Loucy (cell line): ENCODE measurements around the gene CKS1B.
A peak's percentile ranks its signal among the peaks of the same experiment; 100 is the strongest.

Experiments used
- H2AFZ ChIP-seq: fragments of 200-600 bp; sonication (generic); 2 replicates; pipeline ENCODE4 v1.6.0; 2016; ENCODE audit warnings: antibody characterized with exemption, mild to moderate bottlenecking, low read length, moderate library complexity
- H3F3A ChIP-seq: fragments of 200-600 bp; 2 replicates; pipeline ENCODE4 v1.6.0; 2016; ENCODE audit warnings: antibody characterized with exemption, low read depth, mild to moderate bottlenecking
- H3K27me3 ChIP-seq: fragments of 200-600 bp; sonication (generic); 2 replicates; pipeline ENCODE4 v1.6.1; 2014; ENCODE audit warnings: low read length, mild to moderate bottlenecking; ENCODE audit not compliant: insufficient read depth, poor library complexity, severe bottlenecking
- H3K36me3 ChIP-seq: fragments of 200-600 bp; sonication (generic); 2 replicates; pipeline ENCODE4 v1.6.1; 2016; ENCODE audit warnings: low read length; ENCODE audit not compliant: insufficient read depth
- H3K4me1 ChIP-seq: fragments of 200-600 bp; sonication (generic); 2 replicates; pipeline ENCODE4 v1.5.1; 2014; ENCODE audit warnings: low read length, mild to moderate bottlenecking; ENCODE audit not compliant: insufficient read depth, poor library complexity, severe bottlenecking
- H3K4me2 ChIP-seq: fragments of 200-600 bp; sonication (generic); 2 replicates; pipeline ENCODE4 v1.6.0; 2014; ENCODE audit warnings: antibody characterized with exemption, low read length, low read depth, mild to moderate bottlenecking; ENCODE audit not compliant: poor library complexity, severe bottlenecking
- H3K4me3 ChIP-seq: fragments of 200-600 bp; sonication (generic); 2 replicates; pipeline ENCODE4 v1.5.1; 2014; ENCODE audit warnings: low read length, mild to moderate bottlenecking, mixed read lengths; ENCODE audit not compliant: poor library complexity, severe bottlenecking
- H3K79me2 ChIP-seq: fragments of 200-600 bp; sonication (generic); 2 replicates; pipeline ENCODE4 v1.6.1; 2014; ENCODE audit warnings: low read length; ENCODE audit not compliant: insufficient read depth
- H3K9ac ChIP-seq: fragments of 200-600 bp; sonication (generic); 2 replicates; pipeline ENCODE4 v1.6.0; 2014; ENCODE audit warnings: mild to moderate bottlenecking, low read depth, low read length, moderate library complexity; ENCODE audit not compliant: poor library complexity, severe bottlenecking
- H3K9me2 ChIP-seq: fragments of 200-600 bp; sonication (generic); replicated peaks from 2 replicates; pipeline ENCODE4 v1.6.1; 2016; ENCODE audit warnings: low read depth, low read length, mixed read lengths
- H3K9me3 ChIP-seq: fragments of 200-600 bp; sonication (generic); 2 replicates; pipeline ENCODE4 v1.6.1; 2014; ENCODE audit warnings: mild to moderate bottlenecking, antibody characterized with exemption, low read length, low read depth; ENCODE audit not compliant: insufficient read depth
- H4K20me1 ChIP-seq: fragments of 200-600 bp; sonication (generic); 2 replicates; pipeline ENCODE4 v1.6.0; 2014; ENCODE audit warnings: antibody characterized with exemption, low read length, mild to moderate bottlenecking; ENCODE audit not compliant: insufficient read depth, poor library complexity, severe bottlenecking
- CTCF ChIP-seq: fragments of 200-600 bp; sonication (generic); conservative IDR thresholded peaks from 2 replicates; pipeline ENCODE4 v1.5.1; 2014; ENCODE audit warnings: mild to moderate bottlenecking, antibody characterized with exemption, low read length
- EZH2phosphoT487 ChIP-seq: fragments of 200-600 bp; IDR thresholded peaks from 2 replicates; pipeline ENCODE4 v1.6.1; 2018; ENCODE audit warnings: antibody characterized with exemption, mild to moderate bottlenecking, moderate library complexity, borderline replicate concordance

CKS1B gene

GRCh38 chr1:155001675-155002463 lies 27.4 kb downstream of the CKS1B start:
- peaks cover 15% of the 10 kb centered on the region for H3F3A ChIP-seq
- H3K9me2 ChIP-seq: no peaks in the 10 kb centered on the region
- H4K20me1 ChIP-seq: no peaks in the 10 kb centered on the region
- peak overlapping the region; percentile 81 for H3K9ac ChIP-seq
- peak overlapping the region; percentile 92 for H3K4me2 ChIP-seq
- H3K9me3 ChIP-seq: no peaks in the 10 kb centered on the region
- no peaks in the 10 kb centered on the region for H3K36me3 ChIP-seq
- peak overlapping the region; percentile 80; the same call in 1 of the 2 replicates for H2AFZ ChIP-seq
- H3K27me3 ChIP-seq: no peaks in the 10 kb centered on the region
- H3K4me1 ChIP-seq: peaks cover 49% of the 10 kb centered on the region
- peak overlapping the region; percentile 76 for H3K4me3 ChIP-seq
- H3K79me2 ChIP-seq: no peaks in the 10 kb centered on the region
- no peak for TF ChIP-seq EZH2phosphoT487
- TF ChIP-seq CTCF: peak; percentile 64

GRCh38 chr1:155002464-155003226 lies 28.2 kb downstream of the CKS1B start, which contains the start of gene ZBTB7B:
TSS of gene ZBTB7B (plus strand) at chr1:155002802. CDS start at chr1:155014661, 11,859 bp downstream.
- H3K79me2 ChIP-seq: no peaks in the 10 kb centered on the region
- TF ChIP-seq CTCF (no peak), EZH2phosphoT487 (no peak)
- H4K20me1 ChIP-seq: no peaks in the 10 kb centered on the region

GRCh38 chr1:155003227-155003765 lies 28.8 kb downstream of the CKS1B start:
- Histone ChIP-seq H3F3A (peaks cover 15% of the 10 kb centered on the region), H3K27me3 (no peaks in the 10 kb centered on the region), H3K79me2 (no peaks in the 10 kb centered on the region), H2AFZ (no peak overlapping the region), H3K4me3 (no peak overlapping the region), H3K4me2 (peak overlapping the region; percentile 28), H4K20me1 (no peaks in the 10 kb centered on the region), H3K4me1 (peaks cover 38% of the 10 kb centered on the region), H3K36me3 (no peaks in the 10 kb centered on the region), H3K9me2 (no peaks in the 10 kb centered on the region), H3K9me3 (no peaks in the 10 kb centered on the region), H3K9ac (no peak overlapping the region)
- TF ChIP-seq EZH2phosphoT487 (no peak), CTCF (no peak)

More at GRCh38 chr1:155002464-155003226, 28.2 kb downstream of the CKS1B start, which contains the start of gene ZBTB7B:
- H3K9me3 ChIP-seq: no peaks in the 10 kb centered on the region
- H3K4me1 ChIP-seq: peaks cover 42% of the 10 kb centered on the region
- H3K9ac ChIP-seq: peak within 1 kb of the TSS; percentile 81
- no peaks in the 10 kb centered on the region for H3K9me2 ChIP-seq
- peak within 1 kb of the TSS; percentile 76 for H3K4me3 ChIP-seq
- peak within 1 kb of the TSS; percentile 92 for H3K4me2 ChIP-seq
- no peaks in the 10 kb centered on the region for H3K27me3 ChIP-seq
- H2AFZ ChIP-seq: peak within 1 kb of the TSS; percentile 80; the same call in 1 of the 2 replicates
- H3F3A ChIP-seq: peaks cover 15% of the 10 kb centered on the region
- H3K36me3 ChIP-seq: no peaks in the 10 kb centered on the region
